ACC112 (cell line): Measurements from ENCODE around the gene F2RL2.

ENCODE experiments used
- H2AFZ ChIP-seq: fragments of 200-600 bp; sonication (generic); one replicate; pipeline ENCODE4 v1.6.0; 2017; ENCODE audit warnings: antibody characterized with exemption, low read length; ENCODE audit not compliant: unreplicated experiment
- H3K27ac ChIP-seq: fragments of 200-600 bp; sonication (generic); 2 replicates; pipeline ENCODE4 v1.5.1; 2014; ENCODE audit warnings: low read depth, mild to moderate bottlenecking, antibody characterized with exemption, low read length, moderate library complexity
- H3K27me3 ChIP-seq: fragments of 200-600 bp; sonication (generic); 2 replicates; pipeline ENCODE4 v1.6.1; 2014; ENCODE audit warnings: mild to moderate bottlenecking, antibody characterized with exemption, low read length, moderate library complexity, mixed read lengths; ENCODE audit not compliant: insufficient read depth
- H3K36me3 ChIP-seq: fragments of 200-600 bp; sonication (generic); 2 replicates; pipeline ENCODE4 v1.6.1; 2016; ENCODE audit warnings: mild to moderate bottlenecking, antibody characterized with exemption, low read length, moderate library complexity, mixed read lengths; ENCODE audit not compliant: insufficient read depth
- H3K4me1 ChIP-seq: fragments of 200-600 bp; sonication (generic); one replicate; pipeline ENCODE4 v1.6.1; 2016; ENCODE audit warnings: low read length, mixed read lengths; ENCODE audit not compliant: insufficient read depth, unreplicated experiment, control insufficient read depth
- H3K4me3 ChIP-seq: fragments of 200-600 bp; sonication (generic); 2 replicates; pipeline ENCODE4 v1.5.1; 2014; ENCODE audit warnings: mild to moderate bottlenecking, low read depth, low read length
- H3K79me2 ChIP-seq: fragments of 200-600 bp; sonication (generic); one replicate; pipeline ENCODE4 v1.6.0; 2016; ENCODE audit warnings: low read length; ENCODE audit not compliant: control insufficient read depth, unreplicated experiment, insufficient read depth

The F2RL2 gene, protein sequence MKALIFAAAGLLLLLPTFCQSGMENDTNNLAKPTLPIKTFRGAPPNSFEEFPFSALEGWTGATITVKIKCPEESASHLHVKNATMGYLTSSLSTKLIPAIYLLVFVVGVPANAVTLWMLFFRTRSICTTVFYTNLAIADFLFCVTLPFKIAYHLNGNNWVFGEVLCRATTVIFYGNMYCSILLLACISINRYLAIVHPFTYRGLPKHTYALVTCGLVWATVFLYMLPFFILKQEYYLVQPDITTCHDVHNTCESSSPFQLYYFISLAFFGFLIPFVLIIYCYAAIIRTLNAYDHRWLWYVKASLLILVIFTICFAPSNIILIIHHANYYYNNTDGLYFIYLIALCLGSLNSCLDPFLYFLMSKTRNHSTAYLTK

DNA sequence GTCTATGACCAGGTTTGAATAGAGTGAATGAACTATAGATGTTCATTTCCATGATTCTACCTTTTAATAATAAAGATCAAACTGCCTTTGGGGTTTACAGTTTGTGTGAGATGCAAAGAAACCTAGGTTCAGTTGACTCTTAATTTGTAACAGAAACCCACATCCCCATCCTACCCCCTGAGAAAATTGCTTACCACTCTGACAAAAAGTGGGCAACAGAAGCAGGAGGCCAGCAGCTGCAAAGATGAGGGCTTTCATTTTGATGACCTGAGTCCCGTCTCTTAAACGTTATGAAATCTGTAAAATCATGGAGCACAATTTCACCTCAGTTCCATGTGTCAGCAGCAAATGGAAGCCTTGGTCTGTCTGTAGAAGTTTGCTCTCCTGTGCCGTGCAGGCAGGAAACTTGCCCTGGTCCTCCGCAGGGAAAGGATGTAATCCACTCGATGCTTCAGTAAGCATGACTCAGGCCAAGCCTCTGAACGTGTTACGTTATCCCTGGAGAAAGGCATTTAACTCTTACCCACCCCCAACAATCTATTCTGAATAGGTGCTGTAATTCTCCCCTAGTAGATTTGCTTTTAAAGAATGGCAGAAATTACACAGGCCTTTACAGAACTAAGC is at the start of gene F2RL2:
Gene F2RL2, minus strand, starts transcription at position 431 of the 624 bp plus-strand sequence. Its CDS starts 173 bp downstream, at position 258.
- Histone ChIP-seq H2AFZ (peak within 1 kb of the TSS; percentile 26), H3K36me3 (no peaks in the 10 kb centered on the region), H3K27ac (no peak within 1 kb of the TSS), H3K79me2 (no peaks in the 10 kb centered on the region), H3K4me1 (peaks cover 5% of the 10 kb centered on the region), H3K27me3 (no peaks in the 10 kb centered on the region), H3K4me3 (peak within 1 kb of the TSS; percentile 60)

DNA sequence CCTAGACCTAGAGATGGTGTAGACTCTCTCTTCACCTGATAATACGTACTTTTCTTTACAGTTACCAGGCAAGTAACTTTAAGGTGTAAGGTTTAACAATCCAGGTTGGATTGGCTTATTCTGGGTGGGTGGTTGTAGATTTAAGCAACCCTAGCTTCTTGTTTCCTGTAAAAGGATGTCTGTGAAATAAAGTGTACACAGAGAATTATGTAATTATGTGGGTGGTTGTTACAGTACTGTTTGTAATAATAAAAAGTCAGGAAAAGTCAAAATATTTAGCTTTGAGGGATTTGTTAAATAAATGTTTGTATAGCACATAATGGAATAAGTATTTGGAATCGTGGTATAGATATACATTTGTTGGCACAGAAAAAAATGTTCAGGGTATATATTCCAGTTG is 49.0 kb upstream of the F2RL2 start:
- Histone ChIP-seq H3K4me3 (no peak overlapping the region), H3K36me3 (no peaks in the 10 kb centered on the region), H3K4me1 (peaks cover 4% of the 10 kb centered on the region), H3K27me3 (no peaks in the 10 kb centered on the region), H2AFZ (no peak overlapping the region), H3K27ac (no peak overlapping the region), H3K79me2 (no peaks in the 10 kb centered on the region)

DNA sequence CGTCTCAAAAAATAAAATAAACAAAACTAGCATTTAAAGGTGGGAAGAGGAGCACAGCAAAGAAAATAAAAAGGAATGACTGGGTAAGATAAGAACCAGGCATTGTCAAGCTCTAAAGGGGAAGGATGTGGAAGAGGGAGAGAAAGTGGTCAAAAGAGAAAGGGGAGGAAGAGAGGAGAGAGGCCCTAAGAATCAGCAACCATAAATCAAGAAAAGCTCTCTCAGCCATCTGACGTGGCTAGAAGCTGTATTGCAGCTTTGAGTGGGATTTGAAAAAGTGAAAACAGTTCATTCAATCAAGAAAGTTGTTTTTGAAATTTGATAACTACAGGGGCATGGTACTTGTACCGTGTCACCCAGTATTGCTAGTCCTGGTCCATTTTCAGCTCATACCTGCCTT is 47.3 kb upstream of the F2RL2 start:
- Histone ChIP-seq H3K4me3 (no peak overlapping the region), H3K79me2 (no peaks in the 10 kb centered on the region), H3K27me3 (no peaks in the 10 kb centered on the region), H3K36me3 (no peaks in the 10 kb centered on the region), H3K4me1 (peaks cover 4% of the 10 kb centered on the region), H3K27ac (no peak overlapping the region), H2AFZ (no peak overlapping the region)

DNA sequence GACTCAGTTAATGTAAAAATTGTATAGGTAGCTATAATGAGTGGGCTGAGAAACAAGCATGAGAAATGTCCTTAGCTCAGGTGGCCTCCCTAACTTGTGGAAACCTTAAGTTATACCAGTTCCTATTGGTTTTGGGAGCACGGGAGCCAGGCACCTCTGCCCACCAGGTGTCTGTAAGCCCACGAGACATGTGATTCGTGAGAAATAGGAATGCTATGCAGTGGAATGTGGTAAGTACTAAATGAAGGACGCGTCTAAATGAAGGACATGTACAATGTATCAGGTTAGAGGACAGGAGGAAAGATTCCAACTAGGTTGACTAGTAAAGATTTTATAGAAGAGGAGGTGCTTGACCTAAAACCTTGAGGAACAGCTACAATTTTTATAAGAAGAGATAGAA is 46.0 kb upstream of the F2RL2 start:
- Histone ChIP-seq H3K36me3 (no peaks in the 10 kb centered on the region), H3K27ac (no peak overlapping the region), H3K27me3 (no peaks in the 10 kb centered on the region), H3K79me2 (no peaks in the 10 kb centered on the region), H3K4me3 (no peak overlapping the region), H2AFZ (no peak overlapping the region), H3K4me1 (peaks cover 4% of the 10 kb centered on the region)

DNA sequence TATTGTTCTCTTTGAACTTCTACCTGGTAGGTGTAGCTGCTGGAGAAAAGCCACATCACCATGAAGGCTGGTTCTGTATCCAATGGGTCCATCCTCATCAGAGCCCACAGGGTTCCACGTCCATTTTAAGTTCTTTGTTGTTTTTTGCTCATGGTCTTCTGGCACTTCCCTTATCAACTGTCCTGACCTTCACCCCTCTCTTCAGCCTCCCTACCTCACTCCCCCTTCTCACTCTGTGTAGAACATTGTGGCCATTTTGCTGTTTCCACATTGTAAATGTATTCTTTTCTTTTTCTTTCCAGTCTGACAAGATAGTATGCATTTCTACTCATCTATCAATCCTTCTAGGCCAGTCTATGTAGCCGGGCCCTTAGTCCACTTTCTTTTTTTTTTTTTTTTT is 44.3 kb upstream of the F2RL2 start:
- Histone ChIP-seq H3K27ac (no peak overlapping the region), H3K36me3 (no peaks in the 10 kb centered on the region), H2AFZ (no peak overlapping the region), H3K27me3 (no peaks in the 10 kb centered on the region), H3K4me3 (no peak overlapping the region), H3K79me2 (no peaks in the 10 kb centered on the region), H3K4me1 (peaks cover 4% of the 10 kb centered on the region)

DNA sequence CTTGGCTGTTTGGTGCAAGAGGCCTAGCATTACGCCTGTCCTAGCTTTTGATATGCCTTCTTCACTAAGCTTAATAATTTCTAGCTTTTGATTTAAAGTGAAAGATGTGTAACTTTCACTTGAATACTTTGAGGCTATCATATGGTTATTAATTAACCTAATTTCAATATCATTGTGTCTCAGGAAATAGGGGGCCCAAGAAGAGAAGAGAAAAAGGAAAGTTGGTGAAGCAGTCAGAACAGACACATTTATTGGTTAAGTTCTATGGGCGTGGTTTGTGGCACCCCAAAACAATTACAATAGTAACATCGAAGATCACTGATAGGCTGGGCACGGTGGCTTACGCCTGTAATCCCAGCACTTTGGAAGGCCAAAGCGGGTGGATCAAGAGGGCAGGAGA is 40.9 kb upstream of the F2RL2 start:
- Histone ChIP-seq H3K27ac (no peak overlapping the region), H3K4me3 (no peak overlapping the region)

DNA sequence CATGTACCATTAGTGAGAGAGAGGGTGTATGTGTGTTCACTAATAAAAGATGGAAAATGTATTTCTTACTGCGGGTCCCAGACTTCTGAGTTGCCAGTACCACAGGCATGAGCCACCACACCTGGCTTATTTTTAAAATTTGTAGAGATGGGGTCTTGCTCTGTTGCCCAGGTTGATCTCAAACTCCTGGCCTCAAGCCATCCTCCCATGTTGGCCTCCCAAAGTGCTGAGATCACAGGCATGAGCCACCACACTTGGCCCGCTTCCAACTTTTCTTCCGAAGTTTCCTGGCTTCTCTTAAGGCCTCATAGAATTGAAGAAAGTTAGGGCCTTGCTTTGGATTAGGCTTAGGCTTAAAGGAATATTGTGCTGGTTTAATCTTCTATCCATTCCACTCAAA is 40.4 kb upstream of the F2RL2 start:
- Histone ChIP-seq H3K27ac (no peak overlapping the region), H3K27me3 (no peaks in the 10 kb centered on the region), H3K4me3 (no peak overlapping the region), H3K79me2 (no peaks in the 10 kb centered on the region), H3K36me3 (no peaks in the 10 kb centered on the region), H3K4me1 (no peaks in the 10 kb centered on the region), H2AFZ (no peak overlapping the region)

More for the DNA sequence above, 40.9 kb upstream of the F2RL2 start:
- no peaks in the 10 kb centered on the region for H3K4me1 ChIP-seq
- H3K27me3 ChIP-seq: no peaks in the 10 kb centered on the region
- no peak overlapping the region for H2AFZ ChIP-seq
- no peaks in the 10 kb centered on the region for H3K79me2 ChIP-seq
- H3K36me3 ChIP-seq: no peaks in the 10 kb centered on the region

DNA sequence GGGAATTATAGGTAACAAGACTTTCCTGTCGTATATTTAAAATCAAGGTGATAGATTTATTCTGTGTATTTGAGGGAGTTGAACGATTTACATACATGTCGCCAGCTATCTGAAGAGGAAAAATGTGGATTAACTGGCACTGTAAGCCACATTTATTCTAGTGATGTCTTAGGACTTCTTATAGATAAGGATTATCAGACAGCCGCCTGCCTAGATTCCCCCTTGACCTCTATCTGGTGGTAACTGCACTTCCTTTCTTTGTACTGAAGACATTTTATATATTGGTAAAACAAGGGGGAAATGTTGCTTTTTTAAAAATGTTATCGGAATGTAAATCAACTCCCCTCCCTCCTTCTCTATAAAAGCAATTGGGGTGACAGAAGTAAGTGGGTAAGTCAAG is 39.3 kb upstream of the F2RL2 start:
- Histone ChIP-seq H3K36me3 (no peaks in the 10 kb centered on the region), H3K4me3 (no peak overlapping the region)

DNA sequence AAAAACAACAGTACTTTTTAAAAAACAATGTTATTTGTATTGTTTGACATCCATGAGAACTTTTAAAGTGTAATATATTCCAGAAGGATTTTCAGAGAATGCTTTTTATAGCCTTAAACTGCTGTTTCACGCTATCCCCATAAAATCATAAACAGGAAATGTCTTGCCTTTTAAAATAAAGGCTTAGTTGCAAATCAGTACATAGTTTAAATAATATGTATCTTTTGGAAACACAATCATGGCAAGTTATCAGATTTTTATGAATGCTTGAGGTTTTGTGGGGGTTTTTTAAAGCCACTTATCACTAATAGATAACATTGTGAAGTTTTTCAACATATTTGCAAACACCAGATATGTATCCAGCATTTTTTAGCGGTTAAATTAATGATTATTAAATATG is 37.2 kb upstream of the F2RL2 start:
- Histone ChIP-seq H3K79me2 (no peaks in the 10 kb centered on the region), H3K27ac (no peak overlapping the region), H3K4me1 (no peaks in the 10 kb centered on the region), H3K4me3 (no peak overlapping the region), H3K27me3 (no peaks in the 10 kb centered on the region), H2AFZ (no peak overlapping the region), H3K36me3 (no peaks in the 10 kb centered on the region)

More for the DNA sequence above, 39.3 kb upstream of the F2RL2 start:
- Histone ChIP-seq H3K27ac (no peak overlapping the region), H2AFZ (no peak overlapping the region), H3K79me2 (no peaks in the 10 kb centered on the region), H3K27me3 (no peaks in the 10 kb centered on the region), H3K4me1 (no peaks in the 10 kb centered on the region)

DNA sequence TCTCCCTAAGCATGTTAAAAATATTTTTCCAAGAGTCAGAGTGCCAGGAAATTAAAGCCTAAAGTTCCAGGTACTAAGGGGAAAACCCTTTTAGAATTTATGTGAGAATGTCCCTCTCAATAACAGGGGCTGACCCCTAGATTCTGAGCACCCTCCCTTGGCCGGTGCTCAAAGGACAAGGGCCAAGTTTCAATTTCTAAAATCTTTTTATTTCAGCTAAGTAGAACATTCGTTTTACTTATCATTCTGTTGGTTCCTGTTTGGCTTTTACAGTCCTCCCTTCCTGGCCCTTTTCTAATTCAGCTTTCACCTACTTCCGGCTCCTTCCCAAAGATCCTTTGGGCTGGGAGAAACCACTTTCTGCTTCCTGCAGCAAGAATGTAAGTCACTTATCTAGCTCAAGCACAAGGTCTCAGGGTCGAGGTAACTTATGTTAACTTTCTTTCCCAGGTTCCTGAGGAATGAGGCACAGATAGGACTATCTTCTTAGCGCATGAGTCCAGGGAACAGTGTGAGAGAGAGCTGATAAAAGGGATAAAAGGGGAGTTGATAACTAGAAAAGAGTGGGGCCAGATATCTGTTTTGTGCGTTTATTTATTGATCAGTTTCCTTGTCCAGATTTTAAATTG is 34.6 kb upstream of the F2RL2 start:
- no peak overlapping the region for H3K27ac ChIP-seq
- no peaks in the 10 kb centered on the region for H3K27me3 ChIP-seq
- no peaks in the 10 kb centered on the region for H3K4me1 ChIP-seq
- no peaks in the 10 kb centered on the region for H3K79me2 ChIP-seq
- H3K4me3 ChIP-seq: no peak overlapping the region
- H3K36me3 ChIP-seq: no peaks in the 10 kb centered on the region
- H2AFZ ChIP-seq: no peak overlapping the region

DNA sequence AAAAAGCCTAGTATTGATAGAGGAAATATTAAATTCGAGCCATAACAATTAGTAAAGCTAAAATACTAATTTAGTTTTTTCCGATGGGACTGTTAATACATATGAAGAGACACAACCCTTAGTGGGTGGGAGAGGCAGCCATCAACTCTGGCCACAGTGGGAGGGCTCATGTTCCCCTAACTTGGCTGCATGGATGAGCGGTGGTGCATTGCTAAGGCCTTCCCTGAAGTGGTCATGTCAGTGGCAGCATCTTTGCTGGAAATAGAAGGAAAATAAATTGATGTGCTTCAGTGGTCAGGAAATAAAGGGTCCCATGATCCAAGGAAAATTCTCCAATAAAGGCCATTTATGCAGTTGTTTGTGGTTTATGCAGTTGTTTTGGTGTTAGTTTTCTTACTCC is 33.9 kb upstream of the F2RL2 start:
- Histone ChIP-seq H3K27ac (no peak overlapping the region), H3K36me3 (no peaks in the 10 kb centered on the region), H3K27me3 (no peaks in the 10 kb centered on the region), H3K79me2 (no peaks in the 10 kb centered on the region), H3K4me3 (no peak overlapping the region), H3K4me1 (no peaks in the 10 kb centered on the region), H2AFZ (no peak overlapping the region)
